C4-2B (cell line): ENCODE data around the gene IMPDH1.

Experiments used
- CTCF ChIP-seq: fragments of 450-650 bp; conservative IDR thresholded peaks from 2 replicates; pipeline ENCODE4 v1.5.1; 2017; ENCODE audit warnings: mild to moderate bottlenecking
- ZFX ChIP-seq: fragments of 450-650 bp; IDR thresholded peaks from 2 replicates; pipeline ENCODE4 v1.6.1; 2017

- TF ChIP-seq CTCF (no peak), ZFX (no peak)
These were observed 17.1 kb downstream of the IMPDH1 start for GRCh38 chr7:128392446-128393327.
